GM13976 (cell line): Measurements from ENCODE around the gene TMC7.

Experiments used
- DNase-seq: peaks from one replicate; pipeline ENCODE4 v3.0.0; 2012; ENCODE audit warnings: low spot score
- CTCF ChIP-seq: IDR thresholded peaks from 2 replicates; pipeline ENCODE4 v1.5.1; 2012; ENCODE audit warnings: borderline replicate concordance, mild to moderate bottlenecking; ENCODE audit not compliant: insufficient read depth; ENCODE audit errors: extremely low read depth, missing control alignments, control extremely low read depth
- in situ Hi-C: fragments of 300-500 bp; cut with MboI; formaldehyde crosslinking; loops from one replicate; pipeline ENCODE4 v1.12.0; 2022; ENCODE audit warnings: low sequenced_read_pairs, mixed read lengths, inconsistent platforms; ENCODE audit not compliant: unreplicated experiment

TMC7 gene

GRCh38 chr16:19109288-19109664 lies 125.5 kb downstream of the TMC7 start:
- in situ Hi-C loops, result no loop called here
- TF ChIP-seq CTCF, result no peak
- no peak for DNase-seq

GRCh38 chr16:19110537-19111360 lies 127.0 kb downstream of the TMC7 start:
- TF ChIP-seq CTCF, result no peak
- DNase-seq, result no peak
- in situ Hi-C loops, result no loop called here

- DNase-seq, result no peak
- in situ Hi-C loops, result no loop called here
Observed at GRCh38 chr16:19112099-19112407, 128.3 kb downstream of the TMC7 start.

More at GRCh38 chr16:19112099-19112407, 128.3 kb downstream of the TMC7 start:
- no peak for TF ChIP-seq CTCF
